ENCODE results near the gene IGFBP5. TPM values are rescaled to one million over a fixed set of nuclear protein-coding genes. Genes with fewer than 3 reads are reported as not detected.

The IGFBP5 gene
- total RNA-seq, 2 donors from 2014 or later, result 44.6 to 68.2 TPM

DNA sequence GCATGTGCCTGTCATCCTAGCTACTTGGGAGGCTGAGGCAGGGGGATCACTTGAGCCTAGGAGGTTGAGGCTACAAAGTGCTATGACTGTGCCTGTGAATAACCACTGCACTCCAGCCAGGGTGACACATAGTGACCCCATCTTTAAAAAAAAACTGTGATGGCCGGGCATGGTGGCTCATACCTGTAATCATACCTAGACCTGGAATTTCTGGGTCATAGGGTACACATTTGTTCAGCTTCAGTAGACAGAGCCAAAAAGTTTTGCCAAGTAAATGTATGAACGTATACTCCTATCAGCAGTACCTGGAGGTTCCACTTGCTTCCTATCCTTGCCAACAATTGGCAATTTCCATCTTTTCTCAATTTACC is 68.5 kb downstream of the IGFBP5 start:
- H3K9me3 ChIP-seq, result no peaks in the 10 kb centered on the region
- no peak overlapping the region for H3K27ac ChIP-seq
- H3K4me3 ChIP-seq, result no peak overlapping the region
- H3K36me3 ChIP-seq, result no peaks in the 10 kb centered on the region
- no peaks in the 10 kb centered on the region for H3K27me3 ChIP-seq
- TF ChIP-seq, protein P1, sequence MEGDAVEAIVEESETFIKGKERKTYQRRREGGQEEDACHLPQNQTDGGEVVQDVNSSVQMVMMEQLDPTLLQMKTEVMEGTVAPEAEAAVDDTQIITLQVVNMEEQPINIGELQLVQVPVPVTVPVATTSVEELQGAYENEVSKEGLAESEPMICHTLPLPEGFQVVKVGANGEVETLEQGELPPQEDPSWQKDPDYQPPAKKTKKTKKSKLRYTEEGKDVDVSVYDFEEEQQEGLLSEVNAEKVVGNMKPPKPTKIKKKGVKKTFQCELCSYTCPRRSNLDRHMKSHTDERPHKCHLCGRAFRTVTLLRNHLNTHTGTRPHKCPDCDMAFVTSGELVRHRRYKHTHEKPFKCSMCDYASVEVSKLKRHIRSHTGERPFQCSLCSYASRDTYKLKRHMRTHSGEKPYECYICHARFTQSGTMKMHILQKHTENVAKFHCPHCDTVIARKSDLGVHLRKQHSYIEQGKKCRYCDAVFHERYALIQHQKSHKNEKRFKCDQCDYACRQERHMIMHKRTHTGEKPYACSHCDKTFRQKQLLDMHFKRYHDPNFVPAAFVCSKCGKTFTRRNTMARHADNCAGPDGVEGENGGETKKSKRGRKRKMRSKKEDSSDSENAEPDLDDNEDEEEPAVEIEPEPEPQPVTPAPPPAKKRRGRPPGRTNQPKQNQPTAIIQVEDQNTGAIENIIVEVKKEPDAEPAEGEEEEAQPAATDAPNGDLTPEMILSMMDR (IDR thresholded peaks at IDR 0.05), result no peak
- intact Hi-C loops (cut with DNase I), result no loop called here
- H3K9ac ChIP-seq (ENCODE audit: low read depth in 2 of 2, low read length in 2 of 2), result no peak overlapping the region
- no peak for DNase-seq
- H3K4me1 ChIP-seq, result no peaks in the 10 kb centered on the region

DNA sequence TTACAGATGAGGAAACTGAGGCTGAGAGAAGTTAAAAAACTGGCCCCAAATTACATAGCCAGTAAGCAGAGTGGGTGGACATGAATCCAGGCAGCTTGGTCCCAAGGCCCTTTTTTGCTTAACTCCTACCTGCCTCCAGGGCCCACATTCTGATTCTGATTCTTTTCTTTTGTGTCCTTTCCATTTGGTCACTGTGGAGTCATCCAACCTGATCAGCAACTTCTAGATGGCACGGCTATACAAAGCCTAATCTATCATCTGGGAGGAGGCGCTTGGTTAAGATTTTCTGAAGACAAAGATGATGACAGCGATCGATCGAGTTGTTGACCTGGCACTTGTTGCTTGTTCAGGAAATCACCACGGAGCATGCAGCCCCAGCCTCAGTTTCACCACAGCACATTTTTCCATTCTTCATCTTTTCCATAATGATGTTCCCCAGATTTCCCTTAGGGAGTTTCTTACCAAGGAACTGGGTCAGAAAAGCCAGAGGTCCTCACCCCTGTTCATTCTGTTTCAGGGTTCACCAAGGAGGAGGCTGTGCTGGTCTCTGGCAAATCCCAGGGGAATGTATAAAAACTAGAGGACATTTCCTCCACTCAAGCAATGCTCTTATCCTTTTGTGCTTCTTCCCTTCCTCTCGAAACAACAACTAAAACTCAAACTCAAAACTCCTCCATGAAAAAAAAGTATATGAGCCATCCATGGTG is 69.0 kb downstream of the IGFBP5 start:
- intact Hi-C loops (cut with DNase I), result no loop called here

DNA sequence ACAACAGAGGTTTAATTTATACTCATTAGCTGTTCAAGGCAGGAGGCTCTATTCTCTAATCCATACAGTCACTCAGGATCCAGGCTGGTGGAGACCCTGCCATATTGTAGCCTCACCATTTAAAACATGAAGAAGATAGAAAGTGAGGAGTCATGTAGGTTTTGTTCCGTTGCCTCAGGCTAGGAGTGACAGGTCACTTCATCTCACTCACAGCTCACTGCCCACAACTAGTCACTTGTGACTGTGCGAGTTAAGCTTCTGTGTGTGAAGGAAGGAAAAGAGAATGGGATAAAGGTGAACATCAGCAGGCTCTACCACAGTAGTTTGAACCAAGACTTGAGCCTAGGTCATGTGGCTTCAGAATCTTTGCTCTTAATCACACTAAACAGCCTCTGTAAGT is 71.1 kb downstream of the IGFBP5 start:
- TF ChIP-seq, protein P1 (IDR thresholded peaks at IDR 0.05), result no peak
- H3K9me3 ChIP-seq, result no peaks in the 10 kb centered on the region
- H3K27ac ChIP-seq, result no peak overlapping the region
- H3K36me3 ChIP-seq, result no peaks in the 10 kb centered on the region
- no peaks in the 10 kb centered on the region for H3K27me3 ChIP-seq
- H3K4me1 ChIP-seq, result no peaks in the 10 kb centered on the region
- intact Hi-C loops (cut with DNase I), result no loop called here
- no peak overlapping the region for H3K9ac ChIP-seq (ENCODE audit: low read depth in 2 of 2, low read length in 2 of 2)
- DNase-seq, result no peak
- H3K4me3 ChIP-seq, result no peak overlapping the region

More for the DNA sequence above, 69.0 kb downstream of the IGFBP5 start:
- no peaks in the 10 kb centered on the region for H3K36me3 ChIP-seq
- no peak for DNase-seq
- no peak overlapping the region for H3K4me3 ChIP-seq
- TF ChIP-seq, protein P1 (IDR thresholded peaks at IDR 0.05), result no peak
- no peaks in the 10 kb centered on the region for H3K27me3 ChIP-seq
- H3K27ac ChIP-seq, result no peak overlapping the region
- H3K4me1 ChIP-seq, result no peaks in the 10 kb centered on the region
- no peaks in the 10 kb centered on the region for H3K9me3 ChIP-seq
- H3K9ac ChIP-seq (ENCODE audit: low read depth in 2 of 2, low read length in 2 of 2), result no peak overlapping the region

DNA sequence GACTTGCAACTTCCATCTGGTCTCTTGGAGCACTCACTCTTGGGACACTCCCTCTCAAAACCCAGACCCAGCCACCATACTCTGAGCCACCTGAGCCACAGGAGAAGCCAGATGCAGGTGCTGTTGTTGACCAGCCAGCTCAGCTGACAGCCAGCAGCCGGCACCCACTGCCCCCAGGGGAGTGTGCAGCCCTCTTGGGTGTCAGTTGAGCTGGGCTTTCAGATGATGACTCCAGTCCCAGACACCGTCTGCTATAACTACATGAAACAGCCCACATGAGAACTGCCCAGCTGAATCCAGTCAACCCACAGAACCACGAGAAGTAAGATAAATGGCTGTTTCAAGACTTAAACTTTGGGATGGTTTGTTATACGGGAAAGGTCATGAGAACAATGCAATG is 72.8 kb downstream of the IGFBP5 start:
- Histone ChIP-seq H3K9me3 (no peaks in the 10 kb centered on the region), H3K4me1 (no peaks in the 10 kb centered on the region), H3K9ac (ENCODE audit: low read depth in 2 of 2, low read length in 2 of 2) (no peak overlapping the region), H3K27ac (no peak overlapping the region), H3K36me3 (no peaks in the 10 kb centered on the region), H3K27me3 (no peaks in the 10 kb centered on the region), H3K4me3 (no peak overlapping the region)
- DNase-seq, result no peak
- intact Hi-C loops (cut with DNase I), result no loop called here
- TF ChIP-seq, protein P1 (IDR thresholded peaks at IDR 0.05), result no peak

Other genes with a start within 250 kb of the IGFBP5 start
- 1,000 to 10,000 TPM; 1,895 to 2,156 TPM for gene RPL37A, start 196.7 kb downstream of the IGFBP5 start, total RNA-seq
- gene IGFBP2, start 62.1 kb downstream of the IGFBP5 start, total RNA-seq, result 100 to 1,000 TPM; 106 to 177 TPM
- not detected for gene TNP1, start 164.5 kb upstream of the IGFBP5 start, total RNA-seq